Caco-2 (cell line): ENCODE measurements around the gene RRP1. TPM values are rescaled to one million over a fixed set of nuclear protein-coding genes. Genes with fewer than 3 reads are reported as not detected.

Experiments
- BruUV-seq: library from RNA; stranded (reverse); fragments of 400-500 nt; replicated peaks from 2 replicates; lab custom pipeline; 2021; lab: Mats Ljungman, UMichigan
- CTCF ChIA-PET: fragments of 300-600 bp; sonication (Branson Sonifier 250); formaldehyde crosslinking; loops from one replicate; lab custom pipeline; 2022; ENCODE audit warnings: antibody characterized with exemption; lab: Charles Lee
- POLR2A ChIA-PET: fragments of 300-600 bp; sonication (Branson Sonifier 250); formaldehyde crosslinking; loops from one replicate; lab custom pipeline; 2022; ENCODE audit warnings: antibody characterized with exemption; lab: Charles Lee
- DNase-seq, 2 experiments: peaks; one replicate each; pipeline versions ENCODE4 v3.0.0 to v3.0.0-alpha.2; 2020 to 2022
- H3K27me3 ChIP-seq: replicated peaks from 2 replicates; pipeline ENCODE4 v1.6.0; 2011; ENCODE audit warnings: low read length; ENCODE audit not compliant: control insufficient read depth, insufficient read depth
- H3K36me3 ChIP-seq: 2 replicates; pipeline ENCODE4 v1.5.1; 2011; ENCODE audit warnings: low read length; ENCODE audit not compliant: control insufficient read depth, insufficient read depth
- H3K4me1 ChIP-seq: fragments of 250-450 bp; sonication (Bioruptor Pico); 2 replicates; pipeline ENCODE4 v1.5.1; 2020; ENCODE audit warnings: mild to moderate bottlenecking
- H3K4me3 ChIP-seq: 2 replicates; pipeline ENCODE4 v1.5.1; 2011; ENCODE audit warnings: low read depth, mild to moderate bottlenecking, control low read depth, low read length
- H3K9me3 ChIP-seq: fragments of 250-450 bp; sonication (Bioruptor Pico); 2 replicates; pipeline ENCODE4 v1.5.1; 2020; ENCODE audit warnings: mild to moderate bottlenecking, moderate library complexity
- H3K27ac Mint-ChIP-seq: one replicate; pipeline ENCODE4 v1.8.0; 2022; ENCODE audit warnings: mixed read lengths; ENCODE audit not compliant: unreplicated experiment
- H3K27me3 Mint-ChIP-seq: one replicate; pipeline ENCODE4 v1.8.0; 2022; ENCODE audit warnings: mixed read lengths; ENCODE audit not compliant: insufficient read depth, unreplicated experiment
- H3K36me3 Mint-ChIP-seq: one replicate; pipeline ENCODE4 v1.8.0; 2022; ENCODE audit warnings: mild to moderate bottlenecking, mixed read lengths; ENCODE audit not compliant: insufficient read depth, unreplicated experiment
- H3K4me1 Mint-ChIP-seq: one replicate; pipeline ENCODE4 v1.8.0; 2022; ENCODE audit warnings: low read depth, mixed read lengths; ENCODE audit not compliant: unreplicated experiment
- H3K4me3 Mint-ChIP-seq: one replicate; pipeline ENCODE4 v1.8.0; 2022; ENCODE audit warnings: mild to moderate bottlenecking, moderate library complexity, mixed read lengths; ENCODE audit not compliant: unreplicated experiment
- H3K9me3 Mint-ChIP-seq: one replicate; pipeline ENCODE4 v1.8.0; 2022; ENCODE audit warnings: mixed read lengths; ENCODE audit not compliant: unreplicated experiment
- CTCF ChIP-seq, 2 experiments: fragments of 200-600 bp in 1 of 2; IDR thresholded peaks; 1 replicate in 1 of 2; 2 replicates in 1 of 2; pipeline versions ENCODE4 v1.5.1 to v1.8.0; 2011 to 2022; ENCODE audit warnings: antibody characterized with exemption in 1 of 2, control low read depth in 1 of 2, inconsistent platforms in 1 of 2, low read depth in 1 of 2, low read length in 1 of 2, mild to moderate bottlenecking in 1 of 2, moderate library complexity in 1 of 2; ENCODE audit not compliant: insufficient read depth in 1 of 2, severe bottlenecking in 1 of 2, unreplicated experiment in 1 of 2
- intact Hi-C: fragments of 100-400 bp; cut with micrococcal nuclease; formaldehyde crosslinking; loops from one replicate; pipeline ENCODE4 v1.10.0; 2022; ENCODE audit not compliant: unreplicated experiment
- total RNA-seq: library from RNA; stranded (reverse); gene quantifications from 2 replicates; pipeline ENCODE4 v1.2.3, GENCODE V29; 2022

The RRP1 gene
- total RNA-seq, 1 experiment from 2014 or later, result 52.8 TPM

- Histone ChIP-seq H3K4me1 (peaks cover 10% of the 10 kb centered on the region), H3K4me3 (no peak overlapping the region), H3K27me3 (no peaks in the 10 kb centered on the region), H3K9me3 (no peaks in the 10 kb centered on the region), H3K36me3 (no peaks in the 10 kb centered on the region)
- no peak for TF ChIP-seq CTCF (IDR thresholded peaks at IDR 0.05; ENCODE audit: insufficient read depth in 1 of 2, low read depth in 1 of 2, low read length in 1 of 2, severe bottlenecking in 1 of 2, unreplicated experiment in 1 of 2)
- DNase-seq, result no peak
- Mint-ChIP-seq H3K9me3 (no peaks in the 10 kb centered on the region), H3K36me3 (peaks cover 23% of the 10 kb centered on the region), H3K27me3 (no peaks in the 10 kb centered on the region), H3K4me1 (peaks cover 12% of the 10 kb centered on the region), H3K27ac (no peak overlapping the region), H3K4me3 (no peak overlapping the region)
- no TSS peak for BruUV-seq
- intact Hi-C loops, result no loop called here
- CTCF ChIA-PET, result no interaction called here
- POLR2A ChIA-PET, result no interaction called here
Measured at GRCh38 chr21:43809346-43809799, 20.0 kb downstream of the RRP1 start.

GRCh38 chr21:43809853-43810504 lies 20.6 kb downstream of the RRP1 start:
- Histone ChIP-seq H3K27me3 (no peaks in the 10 kb centered on the region), H3K9me3 (no peaks in the 10 kb centered on the region), H3K4me3 (no peak overlapping the region), H3K36me3 (no peaks in the 10 kb centered on the region), H3K4me1 (peaks cover 12% of the 10 kb centered on the region)
- ChIA-PET CTCF (interaction anchor here (0.6 to 1.8 kb wide), 4 partner anchors 123 to 175 kb away, joined by 3 to 10 read pairs (median 4); no protein-coding TSS in a partner anchor), POLR2A (interaction anchor here (0.6 kb wide), 1 partner anchor 93 kb away, joined by 3 read pairs; no protein-coding TSS in a partner anchor)
- TF ChIP-seq CTCF (IDR thresholded peaks at IDR 0.05; ENCODE audit: insufficient read depth in 1 of 2, low read depth in 1 of 2, low read length in 1 of 2, severe bottlenecking in 1 of 2, unreplicated experiment in 1 of 2), result no peak
- no TSS peak for BruUV-seq
- peaks cover 27% of the 10 kb centered on the region for H3K36me3 Mint-ChIP-seq
- H3K27me3 Mint-ChIP-seq, result no peaks in the 10 kb centered on the region
- no peak overlapping the region for H3K27ac Mint-ChIP-seq
- H3K4me1 Mint-ChIP-seq, result peaks cover 17% of the 10 kb centered on the region
- DNase-seq, result no peak
- no peak overlapping the region for H3K4me3 Mint-ChIP-seq
- intact Hi-C loops, result loop anchor here (2.0 kb wide), 1 partner anchor 57 kb away; no protein-coding TSS in a partner anchor
- H3K9me3 Mint-ChIP-seq, result no peaks in the 10 kb centered on the region

- H3K36me3 ChIP-seq, result no peaks in the 10 kb centered on the region
- no peaks in the 10 kb centered on the region for H3K9me3 Mint-ChIP-seq
- peak; percentile 92 to 93 for TF ChIP-seq CTCF (IDR thresholded peaks at IDR 0.05; ENCODE audit: insufficient read depth in 1 of 2, low read depth in 1 of 2, low read length in 1 of 2, severe bottlenecking in 1 of 2, unreplicated experiment in 1 of 2)
- peak; percentile 91 to 96 for DNase-seq
- H3K4me1 Mint-ChIP-seq, result peaks cover 18% of the 10 kb centered on the region
- intact Hi-C loops, result loop anchor here (1.0 to 2.0 kb wide), 2 partner anchors 56 to 165 kb away; no protein-coding TSS in a partner anchor
- POLR2A ChIA-PET, result interaction anchor here (0.6 kb wide), 1 partner anchor 92 kb away, joined by 3 read pairs; no protein-coding TSS in a partner anchor
- H3K4me3 Mint-ChIP-seq, result no peak overlapping the region
- H3K4me1 ChIP-seq, result peaks cover 12% of the 10 kb centered on the region
- H3K9me3 ChIP-seq, result no peaks in the 10 kb centered on the region
- CTCF ChIA-PET, result interaction anchor here (0.6 to 1.8 kb wide), 4 partner anchors 123 to 174 kb away, joined by 3 to 10 read pairs (median 4); no protein-coding TSS in a partner anchor
- no peaks in the 10 kb centered on the region for H3K27me3 ChIP-seq
- peaks cover 29% of the 10 kb centered on the region for H3K36me3 Mint-ChIP-seq
- H3K27me3 Mint-ChIP-seq, result no peaks in the 10 kb centered on the region
- no TSS peak for BruUV-seq
- H3K27ac Mint-ChIP-seq, result peak overlapping the region; percentile 32
- no peak overlapping the region for H3K4me3 ChIP-seq
Measured at GRCh38 chr21:43810505-43811261, 21.3 kb downstream of the RRP1 start.
